Fibroblast of lung (primary cell): Measurements from ENCODE around the gene TEX2.

Source experiments
- EZH2 ChIP-seq: IDR thresholded peaks from 2 replicates; pipeline ENCODE4 v1.5.1; 2012; ENCODE audit warnings: low read length, control low read depth, mild to moderate bottlenecking; ENCODE audit errors: missing control alignments
- TF ChIP-seq, protein P1 (sequence below), 2 donors: IDR thresholded peaks in 1 of 2; conservative IDR thresholded peaks in 1 of 2; 1 replicate in 1 of 2; 2 replicates in 1 of 2; pipeline ENCODE4 v1.5.1; 2011 to 2012; ENCODE audit warnings: low read length in 2 of 2, control low read depth in 1 of 2, inconsistent platforms in 1 of 2, low read depth in 1 of 2, mild to moderate bottlenecking in 1 of 2

DNA sequence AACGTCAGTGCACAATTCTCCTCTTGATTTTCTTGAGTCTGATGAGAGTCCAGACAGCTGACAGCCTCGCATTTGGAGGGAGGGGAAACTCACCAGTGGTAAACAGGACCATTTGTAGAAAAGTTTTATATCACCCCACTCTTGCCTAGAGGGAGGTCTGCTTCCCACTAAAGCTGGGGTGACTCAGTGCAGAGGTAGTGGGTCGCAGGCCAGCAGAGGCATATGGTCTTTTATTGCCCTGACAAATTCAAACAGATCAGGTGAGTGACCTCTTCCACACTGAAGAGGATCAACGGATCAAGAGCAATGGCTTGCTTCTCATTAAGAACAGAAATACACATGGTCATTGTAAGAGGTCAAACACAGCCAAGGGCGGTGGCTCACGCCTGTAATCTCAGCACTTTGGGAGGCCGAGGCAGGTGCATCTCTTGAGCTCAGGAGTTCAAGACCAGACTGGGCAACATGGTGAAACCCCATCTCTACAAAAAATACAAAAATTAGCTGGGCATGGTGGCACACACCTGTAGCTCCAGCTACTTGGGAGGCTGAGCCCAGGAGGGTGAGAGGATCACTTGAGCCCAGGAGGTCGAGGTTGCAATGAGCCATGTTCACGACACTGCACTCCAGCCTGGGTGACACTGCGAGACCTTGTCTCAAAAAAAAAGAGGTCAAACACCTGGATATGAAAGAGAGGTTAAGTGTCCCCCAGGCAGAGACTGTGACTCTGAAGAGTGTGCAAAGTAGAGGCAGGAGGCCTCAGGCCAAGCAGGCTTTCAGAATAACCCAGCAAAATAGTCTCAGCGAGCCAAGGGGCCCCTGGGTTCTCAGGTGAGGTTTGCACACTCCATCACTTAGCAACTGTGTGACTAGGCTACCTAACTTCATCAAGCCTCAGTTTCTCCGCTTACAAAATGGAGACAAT lies 76.6 kb downstream of the TEX2 start:
- TF ChIP-seq, protein P1, sequence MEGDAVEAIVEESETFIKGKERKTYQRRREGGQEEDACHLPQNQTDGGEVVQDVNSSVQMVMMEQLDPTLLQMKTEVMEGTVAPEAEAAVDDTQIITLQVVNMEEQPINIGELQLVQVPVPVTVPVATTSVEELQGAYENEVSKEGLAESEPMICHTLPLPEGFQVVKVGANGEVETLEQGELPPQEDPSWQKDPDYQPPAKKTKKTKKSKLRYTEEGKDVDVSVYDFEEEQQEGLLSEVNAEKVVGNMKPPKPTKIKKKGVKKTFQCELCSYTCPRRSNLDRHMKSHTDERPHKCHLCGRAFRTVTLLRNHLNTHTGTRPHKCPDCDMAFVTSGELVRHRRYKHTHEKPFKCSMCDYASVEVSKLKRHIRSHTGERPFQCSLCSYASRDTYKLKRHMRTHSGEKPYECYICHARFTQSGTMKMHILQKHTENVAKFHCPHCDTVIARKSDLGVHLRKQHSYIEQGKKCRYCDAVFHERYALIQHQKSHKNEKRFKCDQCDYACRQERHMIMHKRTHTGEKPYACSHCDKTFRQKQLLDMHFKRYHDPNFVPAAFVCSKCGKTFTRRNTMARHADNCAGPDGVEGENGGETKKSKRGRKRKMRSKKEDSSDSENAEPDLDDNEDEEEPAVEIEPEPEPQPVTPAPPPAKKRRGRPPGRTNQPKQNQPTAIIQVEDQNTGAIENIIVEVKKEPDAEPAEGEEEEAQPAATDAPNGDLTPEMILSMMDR (conservative IDR thresholded peaks at IDR 0.05 in 1 of 2, IDR thresholded peaks at IDR 0.05 in 1 of 2; ENCODE audit: low read depth in 1 of 2, low read length in 2 of 2): no peak
- no peak for TF ChIP-seq EZH2
